Right ventricle myocardium inferior (tissue), 1 donor: ENCODE data around the gene C1QTNF1. TPM values are rescaled to one million over a fixed set of nuclear protein-coding genes. Genes with fewer than 3 reads are reported as not detected.
"Not testable (repeated sequence)": the region's sequence is repeated elsewhere in the genome, so short reads cannot be mapped to it uniquely, and the experiment has no call there.

Source experiments
- ATAC-seq: fragments of 200-7000 bp; cut with Tn5 transposase; one replicate; pipeline ENCODE4 v1.9.1; 2020; ENCODE audit warnings: mild to moderate bottlenecking, moderate library complexity
- DNase-seq: peaks from one replicate; pipeline ENCODE4 v3.0.0; 2021; ENCODE audit errors: missing footprints
- intact Hi-C: fragments of 100-400 bp; cut with DNase I; formaldehyde crosslinking; loops from one replicate; pipeline ENCODE4 v1.11.0; 2022
- total RNA-seq: library from RNA; stranded (reverse); fragmentation: NEBNext Ultra II Directional; extraction: Animal tissue kit (Norgen Biotek cat#: 25700); gene quantifications from one replicate; pipeline ENCODE4 v1.2.1, GENCODE V29; 2021
- donor health status: DM: no; HTN: yes; CAD: no; lungs with severe emphysema.

C1QTNF1 gene
- total RNA-seq, 1 donor from 2014 or later, result 240 TPM

DNA sequence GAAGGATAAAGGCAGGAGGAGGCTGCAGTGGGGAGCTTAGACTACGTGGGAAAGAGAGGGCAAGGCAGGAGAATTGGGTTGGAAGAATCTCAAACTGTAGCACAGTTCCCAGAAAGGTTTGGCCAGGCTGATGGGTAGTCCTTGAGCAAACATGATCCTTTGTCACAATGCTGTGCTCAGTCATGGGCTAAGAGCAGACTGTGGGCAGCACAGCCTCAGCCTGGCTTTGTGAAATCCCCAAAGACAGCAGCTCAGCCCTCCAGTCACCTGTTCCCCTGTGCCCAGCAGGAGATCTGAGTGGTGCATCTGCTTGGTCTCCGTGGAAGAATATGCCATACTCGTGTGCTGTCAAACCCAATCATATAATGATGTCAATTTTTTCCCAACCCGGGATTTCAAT is 40.1 kb downstream of the C1QTNF1 start:
- DNase-seq (no peak), ATAC-seq (no peak)
- intact Hi-C loops, result no loop called here

DNA sequence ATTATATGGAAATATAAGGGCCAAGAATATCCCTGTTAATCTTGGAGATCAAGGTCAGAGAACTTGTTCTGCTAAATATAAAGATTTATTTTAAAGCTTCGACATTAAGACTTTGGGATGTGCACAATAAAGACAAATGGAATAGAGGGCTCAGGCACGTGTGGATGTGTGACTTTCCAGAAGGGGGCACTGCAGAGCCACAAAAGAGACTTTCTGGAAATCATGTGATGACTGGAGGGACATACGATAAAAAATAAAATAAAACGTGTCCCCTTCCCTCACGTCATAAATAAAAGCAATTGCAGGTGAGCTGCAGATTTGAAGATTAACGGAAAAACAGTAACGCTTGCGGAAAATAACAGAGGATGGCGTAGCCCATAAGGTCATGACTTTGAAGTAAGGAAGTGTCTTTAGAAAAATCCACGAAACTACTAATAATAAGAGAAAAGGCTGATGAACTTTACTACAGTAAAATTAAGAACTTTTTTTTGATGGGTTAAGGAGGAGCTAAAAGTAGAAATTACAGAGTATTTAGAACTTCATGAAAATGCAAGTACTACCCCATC is 41.2 kb downstream of the C1QTNF1 start:
- ATAC-seq, result peak; percentile 56
- no peak for DNase-seq
- intact Hi-C loops, result no loop called here

DNA sequence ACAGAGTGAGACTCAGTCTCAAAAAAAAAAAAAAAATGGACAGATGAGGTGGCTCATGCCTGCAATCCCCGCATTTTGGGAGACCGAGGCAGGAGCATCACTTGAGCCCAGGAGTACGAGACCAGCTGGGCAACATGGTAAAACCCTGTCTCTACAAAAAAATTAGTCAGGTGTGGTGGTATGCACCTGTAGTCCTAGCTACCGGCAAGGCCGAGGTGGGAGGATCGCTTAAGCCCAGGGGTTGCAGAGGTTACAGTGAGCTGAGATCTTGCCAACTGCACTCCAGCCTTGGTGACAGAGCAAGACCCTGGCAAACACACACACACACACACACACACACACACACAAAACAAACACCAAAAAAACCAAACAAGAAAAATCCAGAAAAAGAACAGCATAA is 43.0 kb downstream of the C1QTNF1 start:
- DNase-seq (no peak), ATAC-seq (no peak)
- intact Hi-C loops, result no loop called here

DNA sequence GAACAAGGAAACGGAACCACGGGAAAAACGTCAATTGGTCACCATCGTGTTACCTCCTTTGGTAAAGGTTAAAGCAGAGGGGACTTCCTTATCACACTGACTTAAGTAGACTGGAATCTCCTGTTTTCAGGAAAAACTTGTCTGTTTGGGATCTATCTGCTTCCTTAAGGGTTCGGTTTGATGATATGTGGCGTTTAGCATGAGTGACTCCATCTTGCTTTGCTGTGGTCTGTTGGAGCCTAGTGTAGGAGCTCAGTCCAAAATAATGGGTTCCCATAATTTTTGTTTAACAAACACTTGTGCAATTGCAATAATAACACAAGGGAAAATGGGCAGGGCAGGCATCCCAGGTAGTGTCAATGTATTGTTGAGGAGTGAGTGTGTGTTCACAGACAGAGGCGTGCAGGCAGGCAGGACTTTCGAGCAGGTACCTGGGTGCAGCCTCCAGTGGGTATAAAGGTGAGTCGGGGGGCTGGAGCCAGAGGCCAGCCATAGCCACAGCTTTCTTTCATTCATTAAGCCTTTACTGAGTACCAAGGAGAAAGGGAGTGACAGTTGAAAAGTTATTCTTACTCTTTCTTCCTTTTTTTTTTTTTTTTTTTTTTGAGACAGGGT is 46.4 kb downstream of the C1QTNF1 start:
- no peak for ATAC-seq
- no peak for DNase-seq
- intact Hi-C loops, result no loop called here

DNA sequence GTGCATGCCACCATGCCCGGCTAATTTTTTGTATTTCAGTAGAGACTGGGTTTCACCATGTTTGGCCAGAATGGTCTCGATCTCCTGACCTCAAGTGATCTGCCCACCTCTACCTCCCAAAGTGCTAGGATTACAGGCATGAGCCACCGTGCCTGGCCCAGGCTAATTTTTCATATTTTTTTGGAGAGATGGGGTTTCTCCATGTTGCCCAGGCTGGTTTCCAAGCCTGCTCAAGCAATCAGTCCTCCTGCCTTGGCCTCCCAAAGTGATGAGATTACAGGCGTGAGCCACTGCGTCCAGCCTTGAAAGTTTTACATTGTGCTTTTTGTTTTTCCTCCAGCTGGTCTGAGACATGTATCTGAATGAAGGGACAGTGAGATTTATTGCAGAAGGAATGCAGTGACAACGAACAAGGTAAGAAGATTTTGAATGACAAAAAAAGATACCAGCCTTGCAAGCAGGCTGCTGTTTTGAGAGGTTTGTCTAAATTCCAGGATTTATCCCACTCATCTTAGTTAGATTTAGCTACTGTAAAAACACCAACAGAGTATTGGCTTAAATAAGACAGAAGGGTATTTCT is 47.3 kb downstream of the C1QTNF1 start:
- DNase-seq (no peak), ATAC-seq (no peak)
- intact Hi-C loops, result no loop called here

DNA sequence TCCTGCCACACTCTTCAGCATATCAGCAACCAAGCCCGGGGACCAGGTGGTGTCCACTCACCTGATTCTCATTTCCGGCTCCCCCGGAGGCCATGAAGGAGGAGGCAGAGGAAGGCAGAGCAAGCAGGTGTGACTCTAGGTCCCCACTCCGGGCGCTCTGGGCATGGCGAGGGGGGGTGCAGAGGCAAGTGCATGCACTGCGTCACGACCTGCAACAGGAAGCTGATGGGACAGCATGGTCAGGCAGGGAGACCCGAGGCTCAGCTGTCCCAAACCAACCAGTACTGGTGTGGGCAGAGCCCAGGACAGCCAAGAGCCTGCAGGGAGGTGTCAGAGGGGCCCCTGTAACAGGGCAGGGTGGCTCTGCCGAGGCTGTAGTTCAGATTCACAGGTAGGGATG is 48.6 kb downstream of the C1QTNF1 start:
- intact Hi-C loops, result no loop called here
- ATAC-seq (no peak), DNase-seq (no peak)

DNA sequence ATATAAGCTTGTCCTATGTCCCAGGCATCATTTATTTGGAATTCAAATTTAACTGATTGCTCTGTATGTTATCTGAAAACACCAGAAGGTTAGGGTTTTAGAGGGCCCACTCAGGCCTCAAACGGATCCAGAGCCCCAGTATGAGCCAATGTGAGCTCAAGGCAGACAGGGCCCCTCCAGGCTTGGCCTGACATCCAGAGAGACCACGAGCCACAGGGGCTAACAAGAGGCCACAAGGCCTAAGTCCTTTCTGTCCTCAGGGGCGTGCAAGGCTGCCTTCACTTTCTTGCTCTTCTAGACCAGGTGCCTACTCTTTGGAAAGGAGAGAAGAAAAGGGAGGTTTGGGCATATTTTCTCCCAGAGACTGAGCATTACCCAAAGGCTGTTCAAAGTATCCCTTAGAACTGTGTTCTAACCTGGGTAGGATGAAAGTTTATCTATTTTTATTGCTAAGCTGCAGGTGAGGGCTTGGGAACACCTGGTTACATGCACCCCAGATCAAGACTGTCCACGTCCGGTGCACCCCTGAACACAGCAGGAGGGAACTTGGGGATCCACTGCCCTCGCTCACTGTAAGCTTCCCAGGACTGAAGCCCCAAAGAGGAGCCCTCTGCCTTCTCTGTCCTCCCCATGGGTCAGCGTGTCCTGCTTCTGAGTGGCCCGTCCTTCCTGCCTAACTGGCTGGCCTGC is 49.2 kb downstream of the C1QTNF1 start:
- DNase-seq (no peak), ATAC-seq (no peak)
- intact Hi-C loops, result no loop called here

DNA sequence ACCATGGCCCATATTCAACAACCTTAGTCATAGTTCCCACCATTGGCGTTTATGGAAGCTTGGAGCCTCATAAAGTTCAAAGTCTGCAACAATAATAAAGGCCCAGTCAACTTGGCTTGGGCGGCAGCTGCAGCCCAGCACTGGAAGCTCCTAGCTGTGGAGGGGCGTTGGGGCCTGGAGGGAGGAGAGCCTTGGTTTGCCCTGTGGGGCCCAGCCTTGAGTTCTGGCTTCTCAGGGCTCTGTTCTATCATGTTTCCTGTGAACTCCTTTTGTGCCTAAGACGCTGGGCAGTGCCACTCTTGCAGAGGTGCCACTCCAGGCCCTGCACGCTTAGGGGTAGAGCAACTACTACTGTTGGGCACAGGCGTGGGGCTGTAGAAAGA is 49.7 kb downstream of the C1QTNF1 start:
- no peak for ATAC-seq
- intact Hi-C loops, result loop anchor here (2.0 kb wide), 1 partner anchor 53 kb away; no protein-coding TSS in a partner anchor
- no peak for DNase-seq

DNA sequence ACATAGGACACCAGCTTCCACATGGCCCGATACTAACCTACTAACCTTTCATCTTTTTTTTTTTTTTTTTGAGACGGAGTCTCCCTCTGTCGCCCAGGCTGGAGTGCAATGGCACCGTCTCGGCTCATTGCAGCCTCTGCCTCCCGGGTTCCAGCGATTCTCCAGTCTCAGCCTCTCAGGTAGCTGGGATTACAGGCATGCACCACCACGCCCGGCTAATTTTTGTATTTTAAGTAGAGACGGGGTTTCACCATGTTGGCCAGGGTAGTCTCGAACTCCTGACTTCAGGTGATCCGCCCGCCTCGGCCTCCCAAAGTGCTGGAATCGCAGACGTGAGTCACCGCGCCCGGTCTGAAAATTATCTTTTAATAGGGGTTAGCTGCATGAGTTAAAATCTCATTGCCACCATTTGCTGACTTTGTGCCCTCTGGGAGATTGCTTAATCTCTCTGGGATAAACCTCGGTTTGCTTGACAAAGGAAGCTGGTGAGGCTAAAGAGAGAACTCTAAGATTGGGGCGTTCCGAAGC is 50.2 kb downstream of the C1QTNF1 start:
- not testable (repeated sequence) for DNase-seq, ATAC-seq
- intact Hi-C loops, result loop anchor here (2.0 kb wide), 1 partner anchor 53 kb away; no protein-coding TSS in a partner anchor

DNA sequence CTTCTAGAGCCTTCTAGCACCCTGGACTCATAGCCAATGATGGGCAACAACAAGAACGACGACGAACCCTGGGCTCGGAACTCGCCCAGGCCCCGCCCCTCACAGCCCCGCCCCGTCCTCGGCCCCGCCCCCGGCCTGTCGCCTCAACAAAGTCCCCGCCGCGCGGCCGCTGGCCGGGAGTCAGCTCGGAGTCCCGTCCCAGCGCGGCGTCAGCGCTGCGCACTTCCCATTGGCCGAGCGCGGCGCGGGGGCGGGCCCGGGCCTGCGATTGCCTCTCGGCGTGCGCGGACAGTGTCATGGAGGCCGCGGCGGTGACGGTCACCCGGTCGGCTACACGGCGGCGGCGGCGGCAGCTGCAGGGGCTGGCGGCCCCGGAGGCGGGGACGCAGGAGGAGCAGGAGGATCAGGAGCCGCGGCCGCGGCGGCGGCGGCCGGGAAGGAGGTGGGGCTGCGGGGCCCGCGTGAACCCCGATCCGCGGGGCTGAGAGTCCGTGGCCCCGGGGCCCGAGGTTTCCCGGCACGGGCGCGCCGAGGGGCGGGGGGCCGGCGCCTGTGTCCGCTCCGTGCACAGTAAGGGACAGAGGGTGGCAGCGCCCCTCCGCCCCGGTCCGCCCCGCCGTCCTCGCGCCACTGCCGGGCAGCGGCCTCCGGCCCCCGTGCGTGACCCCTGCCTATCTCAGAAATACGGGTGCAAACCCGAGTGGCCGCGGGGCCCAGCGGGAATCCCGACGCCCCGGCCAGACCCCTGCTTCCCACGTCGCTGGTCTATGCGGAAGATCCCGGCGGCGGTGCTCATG is 50.9 kb downstream of the C1QTNF1 start, which contains the start of gene ENGASE:
TSS of gene ENGASE (plus strand) at position 176 of the 797 bp plus-strand sequence. CDS start at position 297, 121 bp downstream.
- ATAC-seq (peak; percentile 98), DNase-seq (peak; percentile 99)
- intact Hi-C loops, result loop anchor here (2.0 kb wide), 1 partner anchor 54 kb away; no protein-coding TSS in a partner anchor

DNA sequence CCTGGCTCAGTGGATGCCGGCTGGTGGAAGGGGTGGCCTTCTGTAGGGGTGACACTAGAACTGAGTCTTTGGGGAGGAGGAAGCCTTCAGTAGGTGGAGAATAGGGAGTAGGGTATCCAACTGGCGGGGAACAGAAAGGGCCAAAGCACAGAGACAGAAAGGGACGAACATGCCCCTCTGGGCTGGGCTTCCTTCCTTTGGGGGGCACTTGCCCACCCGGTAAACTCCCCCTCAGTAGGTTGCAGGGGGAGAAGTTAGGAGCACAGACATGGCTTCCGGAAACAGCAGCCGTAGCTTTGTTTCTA is 51.4 kb downstream of the C1QTNF1 start:
- peak; percentile 10 for ATAC-seq
- intact Hi-C loops, result loop anchor here (2.0 kb wide), 1 partner anchor 55 kb away; no protein-coding TSS in a partner anchor
- DNase-seq, result no peak

DNA sequence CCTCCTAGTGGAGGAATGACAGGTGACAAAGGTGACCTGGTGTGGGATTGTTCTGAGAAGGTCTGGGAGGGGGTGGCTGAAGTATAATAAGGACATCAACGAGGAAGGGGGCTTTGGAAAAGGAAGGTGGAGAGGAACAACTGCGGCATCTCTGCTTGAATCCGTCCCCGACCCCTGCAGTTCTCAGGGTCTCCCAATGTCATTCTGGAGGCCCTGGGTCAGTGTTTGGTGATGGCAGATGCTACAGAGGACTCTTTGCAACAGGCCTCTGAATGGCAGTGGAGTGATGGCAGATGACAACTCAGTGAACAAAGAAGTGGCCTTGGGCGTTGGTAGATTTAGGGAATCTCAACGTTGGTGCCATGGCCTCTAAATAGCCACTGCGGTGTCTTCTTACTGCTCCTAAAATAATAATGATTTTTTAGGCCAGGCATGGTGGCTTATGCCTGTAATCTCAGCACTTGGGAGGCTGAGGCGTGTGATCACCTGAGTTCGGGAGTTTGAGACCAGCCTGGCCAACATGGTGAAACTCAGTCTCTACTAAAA is 52.0 kb downstream of the C1QTNF1 start:
- DNase-seq, result no peak
- intact Hi-C loops, result loop anchor here (2.0 kb wide), 1 partner anchor 55 kb away; no protein-coding TSS in a partner anchor
- ATAC-seq, result no peak

DNA sequence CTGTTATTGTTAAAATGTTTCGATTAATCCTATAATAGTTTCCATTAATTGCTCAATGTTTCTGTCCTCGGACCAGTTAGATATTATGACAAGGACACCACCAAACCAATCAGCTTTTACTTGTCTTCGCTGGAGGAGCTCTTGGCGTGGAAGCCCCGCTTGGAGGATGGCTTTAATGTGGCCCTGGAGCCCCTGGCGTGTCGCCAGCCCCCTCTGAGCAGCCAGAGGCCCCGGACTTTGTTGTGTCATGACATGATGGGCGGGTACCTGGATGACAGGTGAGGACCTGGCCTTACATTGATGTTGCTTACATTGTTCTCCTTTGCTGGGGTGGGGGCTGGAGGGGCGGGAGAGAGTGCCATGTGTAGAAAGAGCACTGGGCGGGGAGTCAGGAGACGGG is 53.6 kb downstream of the C1QTNF1 start:
- no peak for ATAC-seq
- no peak for DNase-seq
- intact Hi-C loops, result no loop called here

DNA sequence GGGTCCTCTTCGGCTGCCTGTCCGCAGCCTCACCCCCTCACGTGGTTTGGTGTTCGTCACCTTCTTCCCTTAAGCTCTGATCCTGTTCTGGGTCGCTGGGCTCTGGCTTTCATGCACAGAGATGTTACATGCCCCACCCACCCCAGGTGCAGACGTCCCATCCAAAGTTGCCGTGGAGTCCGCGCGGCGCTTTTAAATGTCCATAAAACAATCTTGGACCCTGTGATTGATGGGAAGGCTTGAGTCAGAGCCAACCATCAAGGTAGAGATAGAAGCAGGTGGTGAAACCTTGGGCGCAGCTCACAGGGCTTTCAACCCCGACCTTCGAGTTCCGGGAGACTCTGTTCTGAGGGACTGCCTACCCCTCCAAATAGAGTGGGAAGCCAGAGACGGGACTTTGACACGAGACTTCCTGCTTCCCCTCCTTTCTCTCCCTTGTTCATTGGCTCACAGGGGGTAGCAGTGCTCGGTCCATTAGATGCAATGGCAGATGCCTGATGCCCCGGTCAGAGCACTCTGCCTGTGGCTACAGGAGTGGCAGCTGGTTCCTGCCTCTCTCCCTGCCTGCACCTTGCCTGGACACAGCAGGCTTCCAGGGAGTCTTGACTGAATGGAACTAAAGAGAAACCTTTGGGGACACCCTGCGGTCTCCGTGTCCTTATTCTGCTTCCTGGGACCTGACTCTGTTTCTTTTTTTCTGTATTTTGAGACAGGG is 54.7 kb downstream of the C1QTNF1 start:
- intact Hi-C loops, result no loop called here
- DNase-seq (no peak), ATAC-seq (no peak)

DNA sequence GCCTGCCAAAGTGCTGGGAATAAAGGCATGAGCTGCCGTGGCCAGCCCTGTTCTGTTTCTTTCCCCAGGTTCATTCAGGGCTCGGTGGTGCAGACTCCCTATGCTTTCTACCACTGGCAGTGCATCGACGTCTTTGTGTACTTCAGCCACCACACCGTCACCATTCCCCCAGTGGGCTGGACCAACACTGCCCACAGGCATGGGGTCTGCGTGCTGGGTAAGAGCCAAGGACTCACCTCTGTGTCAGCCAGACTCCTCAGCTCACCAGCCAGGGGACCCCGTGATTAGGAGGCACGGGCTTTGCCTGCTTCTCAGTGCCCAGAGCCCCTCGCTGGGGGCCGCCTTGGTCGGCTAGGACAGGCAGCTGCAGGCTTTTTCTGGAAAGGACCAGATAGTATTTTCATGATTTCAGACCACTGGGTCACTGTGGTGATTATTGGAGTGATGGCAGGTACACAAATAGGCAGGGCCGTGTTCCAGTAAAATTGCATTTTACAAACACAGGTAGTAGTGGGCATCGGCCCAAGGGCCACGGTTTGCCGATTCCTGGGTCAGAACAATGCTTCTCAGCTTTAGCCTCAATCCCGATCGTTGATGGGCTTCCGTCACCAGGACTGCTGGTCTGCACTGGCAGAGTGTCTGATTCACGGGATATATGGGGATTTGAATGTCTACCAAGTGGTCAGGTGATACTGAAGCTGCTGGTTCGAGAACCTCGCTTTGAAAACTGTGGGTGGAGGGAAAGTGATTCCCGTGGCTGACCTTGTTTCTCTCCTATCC is 55.6 kb downstream of the C1QTNF1 start:
- no peak for ATAC-seq
- intact Hi-C loops, result no loop called here
- DNase-seq, result no peak

DNA sequence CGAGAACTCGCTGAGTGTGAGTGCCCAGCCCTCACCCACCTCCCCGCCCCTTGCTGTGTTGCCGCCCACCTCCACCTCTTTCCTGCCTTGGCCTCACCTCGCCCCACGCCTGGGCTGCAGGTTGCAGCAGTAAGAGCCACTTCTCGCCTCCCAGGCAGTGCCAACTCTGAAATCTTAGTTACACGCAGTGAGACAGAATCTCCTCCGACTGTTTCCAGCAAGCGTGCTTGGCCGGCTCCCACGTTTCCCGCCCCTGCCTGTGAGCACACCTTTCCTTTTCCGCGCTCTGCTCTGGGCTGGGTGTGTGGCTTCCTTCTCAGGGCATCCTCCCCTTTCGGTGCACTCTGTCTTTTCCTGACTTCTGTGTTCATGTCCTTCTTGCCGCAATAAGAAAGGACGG is 56.4 kb downstream of the C1QTNF1 start:
- intact Hi-C loops, result no loop called here
- no peak for DNase-seq
- no peak for ATAC-seq

DNA sequence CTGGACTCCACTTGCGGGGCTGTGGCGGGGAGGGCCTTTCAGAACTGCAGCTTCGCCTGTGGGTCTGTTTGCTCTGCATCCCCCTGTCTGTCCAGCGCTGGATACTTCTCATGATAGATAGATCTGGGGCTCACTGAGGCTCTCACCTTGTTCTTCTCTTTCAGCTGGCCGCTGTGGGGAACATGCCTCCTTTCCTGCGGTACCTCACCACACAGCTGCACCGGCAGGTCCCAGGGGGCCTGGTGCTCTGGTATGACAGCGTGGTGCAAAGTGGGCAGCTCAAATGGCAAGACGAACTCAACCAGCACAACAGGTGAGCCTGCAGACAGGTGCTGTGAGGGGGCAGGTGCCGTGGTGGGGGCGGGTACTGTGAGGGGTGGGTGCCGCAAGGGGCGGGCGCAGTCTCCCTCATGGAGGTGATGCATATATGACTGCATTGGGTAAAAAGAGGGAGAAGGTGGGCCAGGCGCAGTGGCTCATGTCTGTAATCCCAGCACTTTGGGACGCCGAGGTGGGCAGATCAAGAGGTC is 56.9 kb downstream of the C1QTNF1 start:
- no peak for ATAC-seq
- intact Hi-C loops, result no loop called here
- no peak for DNase-seq
